HEK293 (cell line): ENCODE measurements around the gene NR3C1.

ENCODE experiments used
- CTCF ChIA-PET: fragments of 350-600 bp; formaldehyde crosslinking; extraction: SDS; loops from one replicate; lab custom pipeline; 2021; ENCODE audit warnings: antibody characterized with exemption; lab: Yijun Ruan, JAX
- POLR2A ChIA-PET: fragments of 300-600 bp; formaldehyde crosslinking; extraction: SDS; loops from one replicate; lab custom pipeline; 2020; ENCODE audit warnings: antibody characterized with exemption, inconsistent platforms; lab: Yijun Ruan, JAX
- H3K27ac ChIP-seq: fragments of 200-500 bp; sonication (Bioruptor generic); 2 replicates; pipeline ENCODE4 v1.5.1; 2014; ENCODE audit warnings: low read depth, low read length, control low read depth, inconsistent platforms; ENCODE audit errors: extremely low read depth
- H3K36me3 ChIP-seq, 2 experiments: fragments of 200-500 bp in 1 of 2; sonication (Bioruptor generic) in 1 of 2; 1 replicate in 1 of 2; 2 replicates in 1 of 2; pipeline ENCODE4 v1.5.1; 2014 to 2017; ENCODE audit warnings: inconsistent platforms in 2 of 2, low read length in 2 of 2; ENCODE audit not compliant: control insufficient read depth in 2 of 2, insufficient read depth in 1 of 2
- H3K4me1 ChIP-seq: fragments of 200-500 bp; sonication (Bioruptor generic); 2 replicates; pipeline ENCODE4 v1.5.1; 2014; ENCODE audit warnings: mild to moderate bottlenecking, low read length, inconsistent platforms; ENCODE audit not compliant: control insufficient read depth, insufficient read depth
- H3K4me3 ChIP-seq: 2 replicates; pipeline ENCODE4 v1.5.1; 2011; ENCODE audit warnings: low read depth, mild to moderate bottlenecking, control low read depth, low read length, moderate library complexity
- H3K9me3 ChIP-seq: fragments of 200-500 bp; sonication (Bioruptor generic); 2 replicates; pipeline ENCODE4 v1.5.1; 2014; ENCODE audit warnings: low read depth, low read length, inconsistent platforms; ENCODE audit not compliant: control insufficient read depth, insufficient read depth
- BCL11A ChIP-seq: fragments of 450-650 bp; formaldehyde crosslinking; IDR thresholded peaks from 2 replicates; pipeline ENCODE4 v1.5.1; 2016; ENCODE audit warnings: low read depth, missing biosample characterization, missing genetic modification characterization
- HIC1 ChIP-seq: fragments of 450-650 bp; formaldehyde crosslinking; IDR thresholded peaks from 2 replicates; pipeline ENCODE4 v1.5.1; 2016; ENCODE audit warnings: missing biosample characterization, missing genetic modification characterization
- REST ChIP-seq: fragments of 450-650 bp; formaldehyde crosslinking; IDR thresholded peaks from 2 replicates; pipeline ENCODE4 v1.5.1; 2016; ENCODE audit warnings: missing biosample characterization, missing genetic modification characterization
- SCRT1 ChIP-seq: fragments of 450-650 bp; formaldehyde crosslinking; IDR thresholded peaks from 2 replicates; pipeline ENCODE4 v1.5.1; 2016; ENCODE audit warnings: missing biosample characterization, missing genetic modification characterization, borderline replicate concordance
- SCRT2 ChIP-seq: fragments of 450-650 bp; formaldehyde crosslinking; IDR thresholded peaks from 2 replicates; pipeline ENCODE4 v1.5.1; 2016; ENCODE audit warnings: missing biosample characterization, missing genetic modification characterization
- SETDB1 ChIP-seq: IDR thresholded peaks from one replicate; pipeline ENCODE4 v1.6.1; 2017; ENCODE audit warnings: mild to moderate bottlenecking, low read length, moderate library complexity, mixed read lengths; ENCODE audit not compliant: insufficient read length
- YY2 ChIP-seq: fragments of 450-650 bp; formaldehyde crosslinking; IDR thresholded peaks from 2 replicates; pipeline ENCODE4 v1.5.1; 2016; ENCODE audit warnings: missing biosample characterization, missing genetic modification characterization
- ZBTB44 ChIP-seq: fragments of 450-650 bp; IDR thresholded peaks from 2 replicates; pipeline ENCODE4 v1.5.1; 2018; ENCODE audit warnings: missing biosample characterization, mild to moderate bottlenecking, missing genetic modification characterization
- ZNF140 ChIP-seq: fragments of 450-650 bp; formaldehyde crosslinking; IDR thresholded peaks from 2 replicates; pipeline ENCODE4 v1.5.1; 2016; ENCODE audit warnings: missing biosample characterization, missing genetic modification characterization
- ZNF202 ChIP-seq: fragments of 450-650 bp; formaldehyde crosslinking; IDR thresholded peaks from 2 replicates; pipeline ENCODE4 v1.5.1; 2016; ENCODE audit warnings: missing biosample characterization, missing genetic modification characterization, borderline replicate concordance
- ZNF23 ChIP-seq: fragments of 450-650 bp; formaldehyde crosslinking; IDR thresholded peaks from 2 replicates; pipeline ENCODE4 v1.5.1; 2016; ENCODE audit warnings: missing biosample characterization, missing genetic modification characterization, borderline replicate concordance
- ZNF37A ChIP-seq: fragments of 450-650 bp; IDR thresholded peaks from 2 replicates; pipeline ENCODE4 v1.5.1; 2018; ENCODE audit warnings: missing biosample characterization, missing genetic modification characterization
- ZNF433 ChIP-seq: fragments of 450-650 bp; formaldehyde crosslinking; IDR thresholded peaks from 2 replicates; pipeline ENCODE4 v1.5.1; 2016; ENCODE audit warnings: missing biosample characterization, missing genetic modification characterization, low read depth
- ZNF449 ChIP-seq: fragments of 450-650 bp; formaldehyde crosslinking; IDR thresholded peaks from 2 replicates; pipeline ENCODE4 v1.5.1; 2017; ENCODE audit warnings: missing biosample characterization, mild to moderate bottlenecking, missing genetic modification characterization, moderate library complexity
- ZNF521 ChIP-seq: fragments of 450-650 bp; formaldehyde crosslinking; IDR thresholded peaks from 2 replicates; pipeline ENCODE4 v1.5.1; 2017; ENCODE audit warnings: missing biosample characterization, mild to moderate bottlenecking, missing genetic modification characterization
- ZNF529 ChIP-seq: fragments of 450-650 bp; formaldehyde crosslinking; IDR thresholded peaks from 2 replicates; pipeline ENCODE4 v1.5.1; 2017; ENCODE audit warnings: missing genetic modification characterization, missing biosample characterization; ENCODE audit not compliant: insufficient replicate concordance
- ZNF549 ChIP-seq: fragments of 450-650 bp; IDR thresholded peaks from 2 replicates; pipeline ENCODE4 v1.5.1; 2018; ENCODE audit warnings: missing biosample characterization, missing genetic modification characterization, mild to moderate bottlenecking, inconsistent platforms, moderate library complexity
- ZNF707 ChIP-seq: fragments of 450-650 bp; formaldehyde crosslinking; IDR thresholded peaks from 2 replicates; pipeline ENCODE4 v1.5.1; 2016; ENCODE audit warnings: missing biosample characterization, missing genetic modification characterization
- ZNF747 ChIP-seq: fragments of 450-650 bp; formaldehyde crosslinking; IDR thresholded peaks from 2 replicates; pipeline ENCODE4 v1.5.1; 2016; ENCODE audit warnings: missing biosample characterization, missing genetic modification characterization
- TF ChIP-seq, protein P1 (sequence below): fragments of 450-650 bp; formaldehyde crosslinking; IDR thresholded peaks from 2 replicates; pipeline ENCODE4 v1.5.1; 2016; ENCODE audit warnings: missing biosample characterization, missing genetic modification characterization
- TF ChIP-seq, protein P2 (sequence below): fragments of 450-650 bp; formaldehyde crosslinking; IDR thresholded peaks from 2 replicates; pipeline ENCODE4 v1.5.1; 2016; ENCODE audit warnings: missing biosample characterization, missing genetic modification characterization

Gene NR3C1

GRCh38 chr5:143446535-143447226 lies 43.2 kb upstream of the NR3C1 start (continued):
- no peak for TF ChIP-seq REST (tag by site-specific recombination)
- no peak for TF ChIP-seq ZNF529 (tag by site-specific recombination)
- TF ChIP-seq ZNF23, result no peak

- POLR2A ChIA-PET, result interaction anchor here (0.6 kb wide), 1 partner anchor 653 kb away, joined by 6 read pairs; no protein-coding TSS in a partner anchor
- CTCF ChIA-PET, result interaction anchor here (1.0 kb wide), 1 partner anchor 12 kb away, joined by 3 read pairs; no protein-coding TSS in a partner anchor
- TF ChIP-seq ZBTB44 (tag by site-specific recombination) (0 out of 2 replicates have a peak, but pooled peaks have one; percentile 15), ZNF37A (tag by site-specific recombination) (no peak), ZNF747 (tag by site-specific recombination) (no peak), YY2 (no peak), SCRT1 (tag by site-specific recombination) (no peak), ZNF707 (tag by site-specific recombination) (no peak), ZNF202 (tag by site-specific recombination) (no peak), ZNF433 (tag by site-specific recombination) (no peak)
- TF ChIP-seq, protein P1, sequence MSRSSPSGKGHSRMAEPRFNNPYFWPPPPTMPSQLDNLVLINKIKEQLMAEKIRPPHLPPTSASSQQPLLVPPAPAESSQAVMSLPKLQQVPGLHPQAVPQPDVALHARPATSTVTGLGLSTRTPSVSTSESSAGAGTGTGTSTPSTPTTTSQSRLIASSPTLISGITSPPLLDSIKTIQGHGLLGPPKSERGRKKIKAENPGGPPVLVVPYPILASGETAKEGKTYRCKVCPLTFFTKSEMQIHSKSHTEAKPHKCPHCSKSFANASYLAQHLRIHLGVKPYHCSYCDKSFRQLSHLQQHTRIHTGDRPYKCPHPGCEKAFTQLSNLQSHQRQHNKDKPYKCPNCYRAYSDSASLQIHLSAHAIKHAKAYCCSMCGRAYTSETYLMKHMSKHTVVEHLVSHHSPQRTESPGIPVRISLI (tag by site-specific recombination), result 0 out of 2 replicates have a peak, but pooled peaks have one; percentile 16
- TF ChIP-seq, protein P2, sequence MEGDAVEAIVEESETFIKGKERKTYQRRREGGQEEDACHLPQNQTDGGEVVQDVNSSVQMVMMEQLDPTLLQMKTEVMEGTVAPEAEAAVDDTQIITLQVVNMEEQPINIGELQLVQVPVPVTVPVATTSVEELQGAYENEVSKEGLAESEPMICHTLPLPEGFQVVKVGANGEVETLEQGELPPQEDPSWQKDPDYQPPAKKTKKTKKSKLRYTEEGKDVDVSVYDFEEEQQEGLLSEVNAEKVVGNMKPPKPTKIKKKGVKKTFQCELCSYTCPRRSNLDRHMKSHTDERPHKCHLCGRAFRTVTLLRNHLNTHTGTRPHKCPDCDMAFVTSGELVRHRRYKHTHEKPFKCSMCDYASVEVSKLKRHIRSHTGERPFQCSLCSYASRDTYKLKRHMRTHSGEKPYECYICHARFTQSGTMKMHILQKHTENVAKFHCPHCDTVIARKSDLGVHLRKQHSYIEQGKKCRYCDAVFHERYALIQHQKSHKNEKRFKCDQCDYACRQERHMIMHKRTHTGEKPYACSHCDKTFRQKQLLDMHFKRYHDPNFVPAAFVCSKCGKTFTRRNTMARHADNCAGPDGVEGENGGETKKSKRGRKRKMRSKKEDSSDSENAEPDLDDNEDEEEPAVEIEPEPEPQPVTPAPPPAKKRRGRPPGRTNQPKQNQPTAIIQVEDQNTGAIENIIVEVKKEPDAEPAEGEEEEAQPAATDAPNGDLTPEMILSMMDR (tag by site-specific recombination), result no peak
- H3K4me3 ChIP-seq, result no peak overlapping the region
- H3K4me1 ChIP-seq, result peaks cover 9% of the 10 kb centered on the region
- H3K36me3 ChIP-seq, result no peaks in the 10 kb centered on the region
- H3K9me3 ChIP-seq, result no peaks in the 10 kb centered on the region
- no peak overlapping the region for H3K27ac ChIP-seq
These were observed 42.3 kb upstream of the NR3C1 start for GRCh38 chr5:143445776-143446175.

GRCh38 chr5:143443330-143443729 lies 39.8 kb upstream of the NR3C1 start:
- Histone ChIP-seq H3K4me3 (no peak overlapping the region), H3K9me3 (no peaks in the 10 kb centered on the region), H3K27ac (no peak overlapping the region), H3K4me1 (peaks cover 14% of the 10 kb centered on the region), H3K36me3 (no peaks in the 10 kb centered on the region)
- POLR2A ChIA-PET, result no interaction called here
- CTCF ChIA-PET, result no interaction called here
- TF ChIP-seq HIC1, result no peak
- no peak for TF ChIP-seq ZNF140 (tag by site-specific recombination)
- TF ChIP-seq BCL11A (tag by site-specific recombination), result no peak
- TF ChIP-seq ZNF449 (tag by site-specific recombination), result no peak
- no peak for TF ChIP-seq SCRT2
- no peak for TF ChIP-seq ZNF549 (tag by site-specific recombination)
- no peak for TF ChIP-seq SETDB1
- TF ChIP-seq ZNF521 (tag by site-specific recombination), result no peak
- TF ChIP-seq ZNF37A (tag by site-specific recombination), result no peak
